Brain microvascular endothelial cell (primary cell): ENCODE data around the gene TLCD5.

Experiments
- DNase-seq: peaks from one replicate; pipeline ENCODE4 v3.0.0-alpha.2; 2020
- H3K27ac ChIP-seq: fragments of 250-450 bp; sonication (Bioruptor Pico); 2 replicates; pipeline ENCODE4 v1.5.1; 2020; ENCODE audit warnings: mild to moderate bottlenecking, moderate library complexity
- H3K27me3 ChIP-seq: fragments of 250-450 bp; sonication (Bioruptor Pico); replicated peaks from 2 replicates; pipeline ENCODE4 v1.5.1; 2020; ENCODE audit warnings: mild to moderate bottlenecking
- H3K36me3 ChIP-seq: fragments of 250-450 bp; sonication (Bioruptor Pico); replicated peaks from 2 replicates; pipeline ENCODE4 v1.5.1; 2020; ENCODE audit warnings: mild to moderate bottlenecking
- H3K4me3 ChIP-seq: 2 replicates; pipeline ENCODE4 v1.5.1; 2011; ENCODE audit warnings: low read depth, mild to moderate bottlenecking, control low read depth, low read length, moderate library complexity
- in situ Hi-C: cut with HindIII; loops from 2 replicates; pipeline ENCODE4 v1.10.0; 2017; ENCODE audit warnings: low sequenced_read_pairs, low pct_ligation_motif_present
- TF ChIP-seq, protein P1 (sequence below): IDR thresholded peaks from 2 replicates; pipeline ENCODE4 v1.5.1; 2011; ENCODE audit warnings: low read depth, mild to moderate bottlenecking, moderate library complexity, low read length, control low read depth, inconsistent platforms; ENCODE audit errors: missing control alignments

Gene TLCD5

DNA sequence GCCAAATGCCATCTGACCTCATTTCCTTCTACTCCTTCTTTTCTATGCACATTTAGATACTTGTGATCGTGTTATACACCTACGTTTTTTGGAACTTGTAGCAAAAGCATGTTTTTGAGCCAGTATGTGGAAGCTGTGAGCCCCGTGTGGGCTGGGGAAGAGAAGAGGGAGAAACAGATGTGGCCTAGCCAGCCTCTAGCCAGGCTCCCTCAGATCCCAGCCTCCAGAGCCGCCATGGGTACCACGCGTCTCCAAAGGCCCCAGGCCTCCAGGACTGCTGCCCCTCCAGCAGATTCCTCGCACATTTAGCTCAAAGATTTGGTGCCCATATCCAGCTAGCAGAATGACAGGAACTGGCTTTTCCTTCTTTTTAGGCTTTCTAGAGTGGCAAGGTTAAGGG lies 17.0 kb upstream of the TLCD5 start:
- Histone ChIP-seq H3K27me3 (no peaks in the 10 kb centered on the region), H3K27ac (no peak overlapping the region), H3K36me3 (no peaks in the 10 kb centered on the region), H3K4me3 (no peak overlapping the region)
- in situ Hi-C loops: no loop called here
- DNase-seq: no peak
- TF ChIP-seq, protein P1, sequence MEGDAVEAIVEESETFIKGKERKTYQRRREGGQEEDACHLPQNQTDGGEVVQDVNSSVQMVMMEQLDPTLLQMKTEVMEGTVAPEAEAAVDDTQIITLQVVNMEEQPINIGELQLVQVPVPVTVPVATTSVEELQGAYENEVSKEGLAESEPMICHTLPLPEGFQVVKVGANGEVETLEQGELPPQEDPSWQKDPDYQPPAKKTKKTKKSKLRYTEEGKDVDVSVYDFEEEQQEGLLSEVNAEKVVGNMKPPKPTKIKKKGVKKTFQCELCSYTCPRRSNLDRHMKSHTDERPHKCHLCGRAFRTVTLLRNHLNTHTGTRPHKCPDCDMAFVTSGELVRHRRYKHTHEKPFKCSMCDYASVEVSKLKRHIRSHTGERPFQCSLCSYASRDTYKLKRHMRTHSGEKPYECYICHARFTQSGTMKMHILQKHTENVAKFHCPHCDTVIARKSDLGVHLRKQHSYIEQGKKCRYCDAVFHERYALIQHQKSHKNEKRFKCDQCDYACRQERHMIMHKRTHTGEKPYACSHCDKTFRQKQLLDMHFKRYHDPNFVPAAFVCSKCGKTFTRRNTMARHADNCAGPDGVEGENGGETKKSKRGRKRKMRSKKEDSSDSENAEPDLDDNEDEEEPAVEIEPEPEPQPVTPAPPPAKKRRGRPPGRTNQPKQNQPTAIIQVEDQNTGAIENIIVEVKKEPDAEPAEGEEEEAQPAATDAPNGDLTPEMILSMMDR: no peak

DNA sequence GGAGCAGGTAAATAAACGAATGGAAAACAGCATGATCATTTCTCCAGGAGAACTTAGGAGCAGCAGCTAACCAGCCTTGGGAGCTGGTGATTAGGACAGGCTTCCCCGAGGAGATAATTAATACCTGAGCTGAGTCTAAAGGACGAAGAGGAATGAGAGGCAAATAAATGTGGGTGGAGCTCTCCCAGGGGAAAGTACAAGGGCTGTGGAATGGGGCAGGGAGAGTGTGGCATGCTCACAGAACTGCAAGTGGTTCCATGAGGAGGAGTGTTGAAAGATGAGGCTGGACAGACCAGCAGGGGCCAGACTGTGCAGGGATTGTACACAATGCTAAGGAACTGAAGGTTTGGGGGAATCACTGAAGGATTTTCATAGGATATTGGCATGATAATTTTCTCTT lies 14.2 kb upstream of the TLCD5 start:
- TF ChIP-seq, protein P1: no peak
- Histone ChIP-seq H3K4me3 (no peak overlapping the region), H3K27me3 (no peaks in the 10 kb centered on the region), H3K36me3 (no peaks in the 10 kb centered on the region), H3K27ac (no peak overlapping the region)
- no peak for DNase-seq
- in situ Hi-C loops: no loop called here

DNA sequence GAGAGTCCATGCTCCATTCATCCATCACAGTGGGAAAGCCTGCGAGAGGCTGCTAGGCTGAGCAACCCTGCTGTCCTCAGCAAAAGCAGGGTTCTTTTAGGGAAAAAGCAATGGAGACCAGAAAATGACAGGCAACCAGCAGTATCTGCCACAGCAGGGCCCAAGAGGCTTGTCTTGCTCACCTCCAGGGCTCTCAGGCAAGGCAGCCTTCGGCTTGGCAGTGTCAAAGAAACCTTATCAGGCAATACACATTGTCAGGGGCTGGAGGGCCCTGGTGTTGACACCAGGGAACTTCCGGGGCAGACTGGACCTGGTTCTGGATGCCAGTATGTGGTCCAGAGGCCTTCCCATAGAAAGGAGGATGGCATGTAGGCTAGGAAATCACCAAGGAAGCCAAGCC lies 10.2 kb upstream of the TLCD5 start:
- H3K27ac ChIP-seq: no peak overlapping the region
- no peaks in the 10 kb centered on the region for H3K36me3 ChIP-seq
- DNase-seq: no peak
- TF ChIP-seq, protein P1: no peak
- in situ Hi-C loops: no loop called here
- H3K4me3 ChIP-seq: no peak overlapping the region
- no peaks in the 10 kb centered on the region for H3K27me3 ChIP-seq

DNA sequence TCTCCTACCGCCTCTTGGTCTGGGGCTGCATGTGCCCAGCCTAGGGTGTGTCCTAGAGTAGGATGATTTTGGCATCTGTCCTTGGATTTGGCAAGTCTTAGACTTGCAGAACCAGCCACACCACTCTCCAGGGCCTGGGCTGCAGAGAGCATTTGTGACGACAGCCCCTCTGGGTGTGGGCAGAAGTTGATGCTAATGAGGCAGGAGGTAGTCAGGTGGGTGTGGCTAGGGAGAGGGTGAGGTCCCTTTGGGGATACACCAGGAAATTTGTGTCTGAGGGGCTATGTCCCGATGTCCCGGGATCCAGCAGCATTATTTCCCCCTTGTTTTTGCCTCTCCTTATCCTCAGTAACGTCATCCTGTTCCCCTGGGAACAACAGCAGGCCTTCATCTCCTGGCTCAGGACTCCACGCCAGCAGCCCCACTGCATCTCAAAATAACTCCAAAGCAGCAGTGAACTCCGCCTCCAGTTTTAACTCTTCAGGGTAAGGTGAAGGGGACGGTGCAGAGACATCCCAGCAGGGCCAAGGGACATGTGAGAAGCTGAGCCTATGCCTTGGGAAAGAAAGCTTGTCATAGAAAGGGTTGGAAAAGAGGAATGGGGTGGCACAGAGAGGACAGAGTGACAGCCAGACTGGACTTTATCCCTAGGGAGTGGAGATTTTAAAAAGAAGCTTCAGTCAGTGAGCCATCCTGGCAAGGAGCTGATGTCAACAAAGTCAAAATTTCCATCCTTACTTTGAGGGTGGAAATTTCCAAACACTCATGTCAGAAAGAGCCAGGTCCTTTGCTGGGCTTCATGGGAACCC lies 8.0 kb upstream of the TLCD5 start:
- in situ Hi-C loops: no loop called here
- Histone ChIP-seq H3K36me3 (no peaks in the 10 kb centered on the region), H3K27me3 (no peaks in the 10 kb centered on the region), H3K4me3 (no peak overlapping the region), H3K27ac (no peak overlapping the region)
- DNase-seq: no peak
- TF ChIP-seq, protein P1: no peak

DNA sequence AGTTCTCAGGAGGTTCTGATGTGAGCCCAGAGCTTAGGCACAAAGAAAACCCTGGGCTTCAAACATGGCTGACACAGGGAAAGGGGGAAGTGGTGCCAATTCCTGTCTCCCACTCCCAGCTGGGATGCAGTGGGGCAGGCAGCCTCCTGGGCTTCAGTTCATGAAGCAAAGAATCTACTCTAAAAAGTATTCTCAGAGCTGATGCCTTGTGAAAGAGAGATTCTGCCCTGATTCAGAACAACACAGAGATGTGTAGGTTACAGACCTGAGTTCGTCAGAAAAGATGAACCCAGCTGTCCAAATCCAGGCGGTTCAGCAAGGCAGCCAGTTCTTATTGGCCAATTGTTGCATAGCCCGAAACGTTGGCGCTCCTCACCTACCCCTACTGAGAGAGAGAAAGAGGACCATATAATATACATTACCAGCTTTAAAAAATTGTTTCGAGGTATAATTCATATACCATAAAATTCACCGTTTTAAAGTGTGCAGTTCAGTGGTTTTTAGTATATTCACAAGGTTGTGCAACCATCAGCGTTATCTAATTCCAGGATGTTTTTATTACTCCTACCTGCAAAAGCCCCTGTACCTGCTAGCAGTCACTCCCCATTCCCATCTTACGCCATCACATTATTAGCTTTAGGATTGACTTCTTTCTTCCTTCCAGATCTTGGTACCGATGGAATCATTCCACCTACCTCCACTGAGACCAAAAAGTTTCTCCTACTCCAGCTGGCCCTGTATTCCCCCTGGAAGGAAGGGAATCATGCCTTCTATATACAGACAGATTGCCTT lies 7.2 kb upstream of the TLCD5 start:
- Histone ChIP-seq H3K4me3 (no peak overlapping the region), H3K36me3 (no peaks in the 10 kb centered on the region), H3K27me3 (no peaks in the 10 kb centered on the region), H3K27ac (no peak overlapping the region)
- TF ChIP-seq, protein P1: no peak
- no peak for DNase-seq
- in situ Hi-C loops: no loop called here
